LNCaP clone FGC (cell line): ENCODE data around the gene TOMM20.

ENCODE experiments used
- DNase-seq: peaks from one replicate; pipeline ENCODE4 v3.0.0-alpha.2; 2011; ENCODE audit warnings: low read depth
- H3K4me3 ChIP-seq: 2 replicates; pipeline ENCODE4 v1.5.1; 2011; ENCODE audit warnings: mild to moderate bottlenecking, low read depth, low read length, control low read depth
- CTCF ChIP-seq: IDR thresholded peaks from 2 replicates; pipeline ENCODE4 v1.5.1; 2012; ENCODE audit warnings: mild to moderate bottlenecking; ENCODE audit not compliant: control insufficient read depth, insufficient read depth; ENCODE audit errors: extremely low read depth

Gene TOMM20

GRCh38 chr1:235068158-235069121, 60.2 kb downstream of the TOMM20 start:
- no peak for TF ChIP-seq CTCF
- no peak for DNase-seq
- H3K4me3 ChIP-seq = no peak overlapping the region

- DNase-seq = no peak
- H3K4me3 ChIP-seq = no peak overlapping the region
- no peak for TF ChIP-seq CTCF
Observed at GRCh38 chr1:235067396-235068157, 61.1 kb downstream of the TOMM20 start.

- DNase-seq = no peak
- no peak for TF ChIP-seq CTCF
- no peak overlapping the region for H3K4me3 ChIP-seq
Observed at GRCh38 chr1:235063068-235063765, 65.4 kb downstream of the TOMM20 start.

- DNase-seq = no peak
- H3K4me3 ChIP-seq = no peak overlapping the region
- TF ChIP-seq CTCF = no peak
Observed at GRCh38 chr1:235060607-235061470, 67.8 kb downstream of the TOMM20 start.
